Transverse colon (tissue), 3 donors: ENCODE data around the gene OVCH2.

Experiments
- POLR2A ChIP-seq: fragments of 450-650 bp; IDR thresholded peaks from one replicate; pipeline ENCODE4 v1.6.1; 2016; ENCODE audit warnings: antibody characterized with exemption, mild to moderate bottlenecking, moderate library complexity
- TF ChIP-seq, protein P1 (sequence below), 5 experiments: fragments of 200-600 bp in 3 of 5; fragments of 450-650 bp in 2 of 5; sonication (generic) in 3 of 5; IDR thresholded peaks; 1 replicate in 2 of 5; 2 replicates in 3 of 5; pipeline ENCODE4 v1.5.1; 2016 to 2017; ENCODE audit warnings: antibody characterized with exemption in 5 of 5, inconsistent platforms in 3 of 5, mild to moderate bottlenecking in 2 of 5, moderate library complexity in 1 of 5

DNA sequence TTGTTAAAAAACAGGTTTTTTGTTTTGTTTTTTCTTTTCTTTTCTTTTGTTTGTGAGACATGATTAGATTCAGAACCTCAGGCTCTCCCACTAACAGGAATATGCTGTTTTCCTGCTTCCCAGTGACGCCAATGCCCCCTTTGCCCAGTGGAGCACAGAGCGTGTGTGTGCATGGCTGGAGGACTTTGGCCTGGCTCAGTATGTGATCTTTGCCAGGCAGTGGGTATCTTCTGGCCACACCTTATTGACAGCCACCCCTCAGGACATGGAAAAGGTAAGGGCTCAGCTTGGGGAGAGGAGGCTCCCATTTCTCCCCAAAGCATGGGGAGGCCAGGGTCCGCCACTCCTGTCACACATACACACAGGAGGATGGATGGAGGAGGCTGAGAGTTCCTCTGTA, 58.0 kb downstream of the OVCH2 start:
- TF ChIP-seq, protein P1, sequence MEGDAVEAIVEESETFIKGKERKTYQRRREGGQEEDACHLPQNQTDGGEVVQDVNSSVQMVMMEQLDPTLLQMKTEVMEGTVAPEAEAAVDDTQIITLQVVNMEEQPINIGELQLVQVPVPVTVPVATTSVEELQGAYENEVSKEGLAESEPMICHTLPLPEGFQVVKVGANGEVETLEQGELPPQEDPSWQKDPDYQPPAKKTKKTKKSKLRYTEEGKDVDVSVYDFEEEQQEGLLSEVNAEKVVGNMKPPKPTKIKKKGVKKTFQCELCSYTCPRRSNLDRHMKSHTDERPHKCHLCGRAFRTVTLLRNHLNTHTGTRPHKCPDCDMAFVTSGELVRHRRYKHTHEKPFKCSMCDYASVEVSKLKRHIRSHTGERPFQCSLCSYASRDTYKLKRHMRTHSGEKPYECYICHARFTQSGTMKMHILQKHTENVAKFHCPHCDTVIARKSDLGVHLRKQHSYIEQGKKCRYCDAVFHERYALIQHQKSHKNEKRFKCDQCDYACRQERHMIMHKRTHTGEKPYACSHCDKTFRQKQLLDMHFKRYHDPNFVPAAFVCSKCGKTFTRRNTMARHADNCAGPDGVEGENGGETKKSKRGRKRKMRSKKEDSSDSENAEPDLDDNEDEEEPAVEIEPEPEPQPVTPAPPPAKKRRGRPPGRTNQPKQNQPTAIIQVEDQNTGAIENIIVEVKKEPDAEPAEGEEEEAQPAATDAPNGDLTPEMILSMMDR (IDR thresholded peaks at IDR 0.05), result no peak
- no peak for TF ChIP-seq POLR2A
